Heart left ventricle (tissue), 16 donors: Measurements from ENCODE around the gene ARFGAP1. TPM values are rescaled to one million over a fixed set of nuclear protein-coding genes. Genes with fewer than 3 reads are reported as not detected.

ENCODE experiments used
- ATAC-seq, 4 donors: fragments of 200-7000 bp; cut with Tn5 transposase; one replicate each; pipeline ENCODE4 v1.9.1; 2020 to 2022; ENCODE audit warnings: moderate library complexity in 4 of 4, mild to moderate bottlenecking in 3 of 4, moderate number of reproducible peaks in 1 of 4
- DNase-seq, 5 donors: peaks; one replicate each; pipeline ENCODE4 v3.0.0-alpha.2; 2020
- H3K27ac ChIP-seq, 12 donors: fragments of 200-600 bp; sonication (generic) in 4 of 12; one replicate each; pipeline versions ENCODE4 v1.5.0 to v1.8.0; 2016 to 2022; ENCODE audit warnings: mild to moderate bottlenecking in 2 of 12
- H3K27me3 ChIP-seq, 9 donors: fragments of 200-600 bp; sonication (generic) in 2 of 9; one replicate each; pipeline versions ENCODE4 v1.5.1 to v1.8.0; 2016 to 2022; ENCODE audit warnings: mild to moderate bottlenecking in 3 of 9
- H3K36me3 ChIP-seq, 9 donors: fragments of 200-600 bp; sonication (generic) in 2 of 9; one replicate each; pipeline versions ENCODE4 v1.5.0 to v1.8.0; 2018 to 2022; ENCODE audit warnings: mild to moderate bottlenecking in 2 of 9
- H3K4me1 ChIP-seq, 12 donors: fragments of 200-600 bp; sonication (generic) in 4 of 12; one replicate each; pipeline versions ENCODE4 v1.5.0 to v1.8.0; 2016 to 2022; ENCODE audit warnings: mild to moderate bottlenecking in 3 of 12
- H3K4me3 ChIP-seq, 12 donors: fragments of 200-600 bp; sonication (generic) in 4 of 12; one replicate each; pipeline versions ENCODE4 v1.5.0 to v1.8.0; 2017 to 2022; ENCODE audit warnings: mild to moderate bottlenecking in 9 of 12, moderate library complexity in 4 of 12
- H3K9me3 ChIP-seq, 12 donors: fragments of 200-600 bp; sonication (generic) in 4 of 12; one replicate each; pipeline versions ENCODE4 v1.5.0 to v1.8.0; 2016 to 2022; ENCODE audit warnings: mild to moderate bottlenecking in 1 of 12
- POLR2A ChIP-seq, 2 donors: fragments of 450-650 bp; IDR thresholded peaks; one replicate each; pipeline ENCODE4 v1.6.1; 2017; ENCODE audit warnings: antibody characterized with exemption in 2 of 2, mild to moderate bottlenecking in 2 of 2, moderate library complexity in 2 of 2
- WGBS, 4 donors: extraction: QIAGEN DNeasy Blood & Tissue Kit in 2 of 4; methylation state at CpG; one replicate each; pipeline versions ENCODE4 v1.1.5 to v1.1.7; 2013 to 2018; 5-methylcytosine and 5-hydroxymethylcytosine counted together
- intact Hi-C, 10 donors: fragments of 100-400 bp; cut with DNase I; formaldehyde crosslinking; loops; one replicate each; pipeline versions ENCODE4 v1.11.1 to v1.14.2; 2022
- polyA plus RNA-seq, 2 donors: library from polyadenylated mRNA; stranded (reverse); fragments of 200-250 nt; gene quantifications; one replicate each; pipeline ENCODE4 v1.2.3, GENCODE V29; 2013
- total RNA-seq, 9 donors: library from RNA; depleted of rRNA in 2 of 9; stranded (reverse); fragments of >200 nt in 2 of 9; fragmentation: NEBNext Ultra II Directional in 3 of 9; extraction: Animal tissue kit (Norgen Biotek cat#: 25700) in 3 of 9; gene quantifications; one replicate each; pipeline versions ENCODE4 v1.1.0 to v1.2.4, GENCODE V29; 2016 to 2023
- TF ChIP-seq, protein P1 (sequence below), 12 donors: fragments of 200-600 bp; sonication (generic) in 4 of 12; IDR thresholded peaks; one replicate each; pipeline versions ENCODE4 v1.5.0 to v1.8.0; 2018 to 2022; ENCODE audit warnings: antibody characterized with exemption in 12 of 12, mild to moderate bottlenecking in 5 of 12
- donor health status: ischemic (EF 13 %, LVEDD 7.1; RV severe dilation, severe dysfunction).
- donor health status: healthy with polysubstance abuse.
- donor health status: DM: no; HTN: yes; CAD: no.
- donor health status: DM: no; HTN: no; CAD: no.
- donor health status: ischemic (EF 25% LVEDD 6.9; RV normal size, moderate dysfunction).
- donor health status: ischemic (EF 25% LVEDD 5.7; RV mildly dilated, moderate dysfunction).
- donor health status: healthy.
- donor health status: DM: yes; HTN: yes; CAD: no.
- donor health status: ischemic (EF 35%, LVEDD 5.7; RV mildly dilated, moderate dysfunction).
- donor health status: nonischemic (EF 11% LVEDD 7.7; RV severe dilation, severe dysfunction).
- donor health status: DM: yes; HTN: yes; CAD: no.
- donor health status: PGD.
- donor health status: ischemic (EF 29% LVEDD 5.4; RV normal size, mild dysfunction).
- donor health status: nonischemic (EF 23%, LVEDD 6.1; RV moderate dilation, normal function).

The ARFGAP1 gene
- total and polyA plus RNA-seq, 11 donors, result 14.3 to 51.6 (median 29.5) TPM

DNA sequence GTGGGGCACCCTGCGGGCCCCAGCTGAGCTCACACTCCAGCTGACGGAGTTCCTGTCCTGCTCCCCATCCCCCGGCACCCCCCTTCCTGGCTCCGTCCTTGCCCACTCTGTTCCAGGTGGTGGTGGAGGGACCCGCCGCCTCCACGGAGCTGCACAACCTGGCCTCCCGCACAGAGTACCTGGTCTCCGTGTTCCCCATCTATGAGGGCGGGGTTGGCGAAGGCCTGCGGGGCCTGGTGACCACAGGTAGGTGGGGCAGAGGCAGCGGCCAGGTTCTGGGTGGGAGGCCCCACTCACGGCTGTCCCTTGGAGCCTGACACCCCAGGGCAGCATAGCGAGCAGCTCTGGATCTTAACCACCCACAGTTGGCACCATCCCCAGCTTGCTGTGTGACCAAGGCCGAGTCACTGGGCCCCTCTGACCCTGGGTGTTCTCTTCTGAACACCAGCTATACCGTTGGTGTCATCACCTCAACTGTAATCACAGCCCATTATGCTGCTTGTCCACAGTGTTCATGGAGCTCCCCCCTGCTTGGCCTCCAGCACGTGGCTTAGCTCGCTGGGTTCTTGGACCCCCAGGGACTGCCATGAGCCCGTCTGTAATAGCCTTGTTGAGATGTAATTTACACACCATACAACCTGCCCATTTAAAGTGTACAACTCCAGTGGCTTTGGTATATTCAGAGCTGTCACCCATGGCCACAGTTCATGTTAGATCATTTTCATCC is 37.8 kb downstream of the ARFGAP1 start:
- H3K4me1 ChIP-seq, result peaks cover 0 to 7% (median 0%) of the 10 kb centered on the region in 12 donors
- DNase-seq (peak in 3 of 5 donors; percentile 20 to 58 (median 28)), ATAC-seq (no peak)
- H3K9me3 ChIP-seq, result no peaks in the 10 kb centered on the region
- no peak overlapping the region for H3K27ac ChIP-seq
- H3K27me3 ChIP-seq, result peaks cover 13 to 48% (median 31%) of the 10 kb centered on the region in 9 donors
- TF ChIP-seq, protein P1, sequence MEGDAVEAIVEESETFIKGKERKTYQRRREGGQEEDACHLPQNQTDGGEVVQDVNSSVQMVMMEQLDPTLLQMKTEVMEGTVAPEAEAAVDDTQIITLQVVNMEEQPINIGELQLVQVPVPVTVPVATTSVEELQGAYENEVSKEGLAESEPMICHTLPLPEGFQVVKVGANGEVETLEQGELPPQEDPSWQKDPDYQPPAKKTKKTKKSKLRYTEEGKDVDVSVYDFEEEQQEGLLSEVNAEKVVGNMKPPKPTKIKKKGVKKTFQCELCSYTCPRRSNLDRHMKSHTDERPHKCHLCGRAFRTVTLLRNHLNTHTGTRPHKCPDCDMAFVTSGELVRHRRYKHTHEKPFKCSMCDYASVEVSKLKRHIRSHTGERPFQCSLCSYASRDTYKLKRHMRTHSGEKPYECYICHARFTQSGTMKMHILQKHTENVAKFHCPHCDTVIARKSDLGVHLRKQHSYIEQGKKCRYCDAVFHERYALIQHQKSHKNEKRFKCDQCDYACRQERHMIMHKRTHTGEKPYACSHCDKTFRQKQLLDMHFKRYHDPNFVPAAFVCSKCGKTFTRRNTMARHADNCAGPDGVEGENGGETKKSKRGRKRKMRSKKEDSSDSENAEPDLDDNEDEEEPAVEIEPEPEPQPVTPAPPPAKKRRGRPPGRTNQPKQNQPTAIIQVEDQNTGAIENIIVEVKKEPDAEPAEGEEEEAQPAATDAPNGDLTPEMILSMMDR (IDR thresholded peaks at IDR 0.05), result no peak
- TF ChIP-seq POLR2A (IDR thresholded peaks at IDR 0.05), result no peak
- H3K4me3 ChIP-seq, result no peak overlapping the region
- intact Hi-C loops, result loop anchor here in 1 of 10 donors (1.0 kb wide), 1 partner anchor 71 kb away; no protein-coding TSS in a partner anchor
- no peaks in the 10 kb centered on the region for H3K36me3 ChIP-seq
- WGBS, 4 donors, result 71 to 82% (median 77%) methylated on average over 8 to 20 of the region's 20 CpGs

DNA sequence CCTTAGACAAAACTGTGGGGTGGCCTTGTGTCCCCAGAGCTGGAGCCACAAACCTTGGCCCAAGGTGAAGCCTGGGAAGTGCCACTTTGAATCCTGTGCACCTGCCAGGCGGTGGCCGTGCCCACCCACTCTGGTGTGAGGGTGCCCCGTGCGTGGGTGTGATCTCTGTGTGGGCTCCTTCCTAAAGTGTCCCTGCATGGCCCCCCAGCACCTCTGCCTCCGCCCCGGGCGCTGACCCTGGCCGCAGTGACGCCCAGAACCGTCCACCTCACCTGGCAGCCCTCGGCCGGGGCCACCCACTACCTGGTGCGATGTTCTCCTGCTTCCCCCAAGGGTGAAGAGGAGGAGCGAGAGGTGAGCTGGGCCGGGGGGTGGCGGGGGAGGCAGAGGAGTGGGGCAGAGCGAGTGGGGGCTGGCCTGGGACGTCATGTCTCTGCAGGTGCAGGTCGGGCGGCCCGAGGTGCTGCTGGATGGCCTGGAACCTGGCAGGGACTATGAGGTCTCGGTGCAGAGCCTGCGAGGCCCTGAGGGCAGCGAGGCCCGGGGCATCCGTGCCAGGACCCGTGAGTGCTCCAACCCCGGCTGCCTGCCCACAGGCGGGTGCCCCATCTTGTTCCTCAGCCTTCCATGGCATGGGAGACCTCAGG is 38.7 kb downstream of the ARFGAP1 start:
- no peak overlapping the region for H3K27ac ChIP-seq
- DNase-seq (peak in 2 of 5 donors; percentile 20 to 61), ATAC-seq (no peak)
- intact Hi-C loops, result no loop called here
- H3K9me3 ChIP-seq, result no peaks in the 10 kb centered on the region
- H3K4me1 ChIP-seq, result peaks cover 0 to 7% (median 0%) of the 10 kb centered on the region in 12 donors
- H3K4me3 ChIP-seq, result no peak overlapping the region
- 84 to 92% (median 90%) methylated on average over 21 to 29 of the region's 29 CpGs for WGBS, 4 donors
- TF ChIP-seq, protein P1 (IDR thresholded peaks at IDR 0.05), result no peak
- no peak for TF ChIP-seq POLR2A (IDR thresholded peaks at IDR 0.05)
- H3K36me3 ChIP-seq, result no peaks in the 10 kb centered on the region
- H3K27me3 ChIP-seq, result peaks cover 13 to 41% (median 28%) of the 10 kb centered on the region in 9 donors

DNA sequence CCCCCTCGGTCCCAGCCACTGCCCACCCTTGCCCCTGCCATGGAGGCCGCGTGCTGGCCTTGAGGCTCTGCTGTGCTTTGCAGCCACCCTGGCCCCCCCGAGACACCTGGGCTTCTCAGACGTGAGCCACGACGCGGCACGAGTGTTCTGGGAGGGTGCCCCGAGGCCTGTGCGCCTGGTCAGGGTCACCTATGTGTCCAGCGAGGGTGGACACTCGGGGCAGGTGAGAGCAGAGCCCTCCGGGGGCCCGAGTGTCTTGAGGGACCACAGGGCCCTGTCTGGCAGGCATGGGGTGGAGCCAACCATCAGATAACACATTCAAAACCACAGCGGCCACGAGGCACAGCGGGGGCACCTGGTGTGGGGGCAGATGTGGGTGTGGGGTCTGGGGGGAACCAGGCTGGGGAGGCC is 39.2 kb downstream of the ARFGAP1 start:
- no peak overlapping the region for H3K4me3 ChIP-seq
- no peaks in the 10 kb centered on the region for H3K9me3 ChIP-seq
- intact Hi-C loops, result loop anchor here in 1 of 10 donors (1.0 kb wide), 1 partner anchor 69 kb away; no protein-coding TSS in a partner anchor
- no peaks in the 10 kb centered on the region for H3K36me3 ChIP-seq
- peaks cover 0 to 7% (median 0%) of the 10 kb centered on the region in 12 donors for H3K4me1 ChIP-seq
- WGBS, 4 donors, result 73 to 82% (median 78%) methylated on average over 8 to 18 of the region's 18 CpGs
- peak in 2 of 5 donors; percentile 21 to 23 for DNase-seq
- TF ChIP-seq, protein P1 (IDR thresholded peaks at IDR 0.05), result no peak
- no peak for TF ChIP-seq POLR2A (IDR thresholded peaks at IDR 0.05)
- no peak for ATAC-seq
- no peak overlapping the region for H3K27ac ChIP-seq
- H3K27me3 ChIP-seq, result peaks cover 13 to 35% (median 24%) of the 10 kb centered on the region in 9 donors

DNA sequence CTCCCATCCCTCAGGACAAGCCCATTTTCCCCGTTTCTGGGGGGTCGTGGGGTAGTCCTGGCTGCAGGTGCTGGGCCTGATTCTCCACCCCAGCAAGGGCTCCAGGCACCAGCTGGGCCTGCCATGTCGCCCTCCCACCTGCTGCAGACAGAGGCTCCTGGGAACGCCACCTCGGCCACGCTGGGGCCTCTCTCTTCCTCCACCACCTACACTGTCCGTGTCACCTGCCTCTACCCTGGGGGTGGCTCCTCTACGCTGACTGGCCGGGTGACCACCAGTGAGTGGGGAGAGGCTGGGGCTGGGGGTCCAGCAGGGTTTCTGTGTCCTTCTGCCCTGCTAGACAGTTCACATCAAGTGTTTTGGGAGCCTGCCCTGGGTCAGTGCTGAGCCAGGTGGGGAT is 39.7 kb downstream of the ARFGAP1 start:
- ATAC-seq, result no peak
- intact Hi-C loops, result loop anchor here in 1 of 10 donors (1.0 kb wide), 1 partner anchor 69 kb away; no protein-coding TSS in a partner anchor
- TF ChIP-seq, protein P1 (IDR thresholded peaks at IDR 0.05), result no peak
- TF ChIP-seq POLR2A (IDR thresholded peaks at IDR 0.05), result no peak
- peaks cover 0 to 7% (median 0%) of the 10 kb centered on the region in 12 donors for H3K4me1 ChIP-seq
- no peak overlapping the region for H3K27ac ChIP-seq
- no peak overlapping the region for H3K4me3 ChIP-seq
- H3K27me3 ChIP-seq, result peaks cover 13 to 31% (median 20%) of the 10 kb centered on the region in 9 donors
- WGBS, 4 donors, result 68 to 75% (median 71%) methylated on average over 7 to 9 of the region's 9 CpGs
- no peaks in the 10 kb centered on the region for H3K36me3 ChIP-seq
- no peaks in the 10 kb centered on the region for H3K9me3 ChIP-seq
- peak in 1 of 5 donors; percentile 19 for DNase-seq
